NOMO-1 treated with dmso at 0.1 percent for 144 hours (cell line): ENCODE measurements around the gene ZMYND10.
"Not testable (repeated sequence)": the region's sequence is repeated elsewhere in the genome, so short reads cannot be mapped to it uniquely, and the experiment has no call there.

Experiments
- DNase-seq: peaks from one replicate; lab custom pipeline; 2025; ENCODE audit not compliant: unreplicated experiment; lab: John Stamatoyannopoulos, UW

The ZMYND10 gene

GRCh38 chr3:50312041-50312440 is 33.5 kb downstream of the ZMYND10 start:
- DNase-seq = not testable (repeated sequence)

- no peak for DNase-seq
These were observed 40.9 kb downstream of the ZMYND10 start for GRCh38 chr3:50304601-50305000.

GRCh38 chr3:50303013-50303815 is 42.3 kb downstream of the ZMYND10 start, which contains the start of gene HYAL1:
Gene HYAL1 (minus strand): TSS chr3:50303574. CDS start chr3:50302956, 618 bp downstream.
- no peak for DNase-seq

- DNase-seq = no peak
These were observed 43.2 kb downstream of the ZMYND10 start for GRCh38 chr3:50302095-50303012.

GRCh38 chr3:50300681-50301254 is 44.8 kb downstream of the ZMYND10 start:
- DNase-seq = no peak

- peak; percentile 71 for DNase-seq
These were observed 45.4 kb downstream of the ZMYND10 start for GRCh38 chr3:50299929-50300680.

- no peak for DNase-seq
These were observed 45.9 kb downstream of the ZMYND10 start for GRCh38 chr3:50299638-50299928.

GRCh38 chr3:50298836-50299637 is 46.5 kb downstream of the ZMYND10 start, which contains the start of the genes HYAL3 and NAA80:
Gene HYAL3 (minus strand): TSS chr3:50299405. CDS start chr3:50295602, 3,803 bp downstream.
Gene NAA80 (minus strand): TSS chr3:50299405. CDS start chr3:50297463, 1,942 bp downstream.
- peak; percentile 100 for DNase-seq

- peak; percentile 14 for DNase-seq
These were observed 47.4 kb downstream of the ZMYND10 start for GRCh38 chr3:50297896-50298725.

- no peak for DNase-seq
These were observed 48.2 kb downstream of the ZMYND10 start for GRCh38 chr3:50297384-50297775.

GRCh38 chr3:50296721-50297383 is 48.7 kb downstream of the ZMYND10 start:
- DNase-seq = no peak

- DNase-seq = no peak
These were observed 49.7 kb downstream of the ZMYND10 start for GRCh38 chr3:50295553-50296431.

GRCh38 chr3:50294492-50295403 is 50.8 kb downstream of the ZMYND10 start:
- no peak for DNase-seq

- no peak for DNase-seq
These were observed 51.4 kb downstream of the ZMYND10 start for GRCh38 chr3:50294089-50294488.

GRCh38 chr3:50293079-50293801 is 52.3 kb downstream of the ZMYND10 start:
- DNase-seq = no peak
